H1 (cell line): Measurements from ENCODE around the gene ANO9.

Source experiments
- JUND ChIP-seq: IDR thresholded peaks from 2 replicates; pipeline ENCODE4 v1.6.1; 2011; ENCODE audit warnings: mild to moderate bottlenecking, improper control_type of control experiment, low read length
- TF ChIP-seq, protein P1 (sequence below): IDR thresholded peaks from 2 replicates; pipeline ENCODE4 v1.6.1; 2011; ENCODE audit warnings: low read depth, mild to moderate bottlenecking, low read length; ENCODE audit not compliant: insufficient read depth

DNA sequence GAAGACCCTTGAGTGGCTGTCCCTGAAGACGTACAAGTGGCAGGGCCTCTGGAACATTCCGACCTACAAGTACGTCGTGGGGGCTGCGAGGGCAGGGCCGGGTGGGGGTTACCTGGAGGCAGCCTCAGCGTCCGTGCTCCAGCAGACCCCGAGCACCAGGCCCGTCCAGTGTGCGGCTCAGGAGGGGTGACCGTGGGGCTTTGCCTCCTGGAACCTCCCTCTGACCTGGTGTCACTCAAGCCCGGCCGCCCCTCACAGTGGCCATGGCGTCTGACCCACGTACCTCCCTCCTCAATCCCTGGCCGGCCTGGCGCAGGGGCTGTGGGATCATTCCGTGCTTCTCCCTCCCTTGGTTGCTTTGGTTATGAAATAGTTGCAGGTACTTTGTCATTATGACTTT lies 46.8 kb upstream of the ANO9 start:
- TF ChIP-seq JUND = no peak
- TF ChIP-seq, protein P1, sequence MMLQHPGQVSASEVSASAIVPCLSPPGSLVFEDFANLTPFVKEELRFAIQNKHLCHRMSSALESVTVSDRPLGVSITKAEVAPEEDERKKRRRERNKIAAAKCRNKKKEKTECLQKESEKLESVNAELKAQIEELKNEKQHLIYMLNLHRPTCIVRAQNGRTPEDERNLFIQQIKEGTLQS = no peak
